GM18517 (cell line): ENCODE measurements around the gene NOP58.
"Not testable (repeated sequence)": the region's sequence is repeated elsewhere in the genome, so short reads cannot be mapped to it uniquely, and the experiment has no call there.

Experiments used
- ATAC-seq: cut with Tn5 transposase; IDR thresholded peaks from one replicate; pipeline ENCODE4 v1.9.1; 2021; ENCODE audit warnings: mild to moderate bottlenecking, moderate library complexity; ENCODE audit not compliant: unreplicated experiment

The NOP58 gene, protein sequence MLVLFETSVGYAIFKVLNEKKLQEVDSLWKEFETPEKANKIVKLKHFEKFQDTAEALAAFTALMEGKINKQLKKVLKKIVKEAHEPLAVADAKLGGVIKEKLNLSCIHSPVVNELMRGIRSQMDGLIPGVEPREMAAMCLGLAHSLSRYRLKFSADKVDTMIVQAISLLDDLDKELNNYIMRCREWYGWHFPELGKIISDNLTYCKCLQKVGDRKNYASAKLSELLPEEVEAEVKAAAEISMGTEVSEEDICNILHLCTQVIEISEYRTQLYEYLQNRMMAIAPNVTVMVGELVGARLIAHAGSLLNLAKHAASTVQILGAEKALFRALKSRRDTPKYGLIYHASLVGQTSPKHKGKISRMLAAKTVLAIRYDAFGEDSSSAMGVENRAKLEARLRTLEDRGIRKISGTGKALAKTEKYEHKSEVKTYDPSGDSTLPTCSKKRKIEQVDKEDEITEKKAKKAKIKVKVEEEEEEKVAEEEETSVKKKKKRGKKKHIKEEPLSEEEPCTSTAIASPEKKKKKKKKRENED

DNA sequence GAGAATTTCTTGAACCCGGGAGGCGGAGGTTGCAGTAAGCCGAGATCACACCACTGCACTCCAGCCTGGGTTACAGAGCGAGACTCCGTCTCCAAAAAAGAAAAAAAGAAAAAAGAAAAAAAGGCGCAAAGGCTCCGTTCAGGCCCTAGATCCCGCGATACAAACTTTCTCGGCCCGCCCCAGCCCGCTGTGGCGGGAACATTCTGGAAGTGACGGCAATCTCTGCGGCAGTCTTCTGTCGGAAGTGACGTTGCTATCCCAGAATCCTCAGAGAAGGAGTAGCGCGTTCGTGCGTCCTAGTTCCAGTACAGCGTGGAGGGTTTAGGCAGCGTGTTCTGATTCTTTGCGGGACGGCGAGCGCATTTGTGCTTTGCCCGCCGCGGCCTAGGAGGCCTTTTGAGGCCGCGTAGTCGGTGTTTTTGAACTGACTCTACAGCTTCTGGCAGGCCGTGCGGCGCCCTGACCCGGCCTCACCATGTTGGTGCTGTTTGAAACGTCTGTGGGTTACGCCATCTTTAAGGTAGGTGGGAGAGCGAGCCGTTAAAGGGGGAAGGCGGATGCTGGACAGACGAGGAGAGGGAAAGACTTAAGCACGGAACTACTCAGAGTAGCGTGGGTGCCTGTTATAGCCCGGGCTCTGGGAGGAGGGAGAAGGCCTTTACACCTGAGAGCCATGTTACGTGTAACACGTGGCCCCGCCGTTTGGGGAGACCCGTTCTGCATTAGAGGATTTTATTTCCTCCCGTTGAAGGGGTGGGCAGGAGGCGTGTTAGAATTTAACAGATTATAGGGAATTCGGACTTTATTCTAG lies at the start of gene NOP58:
NOP58 (plus strand) TSS at position 297 of the 811 bp plus-strand sequence; CDS start at position 476, 179 bp downstream.
- peak; percentile 81 for ATAC-seq

DNA sequence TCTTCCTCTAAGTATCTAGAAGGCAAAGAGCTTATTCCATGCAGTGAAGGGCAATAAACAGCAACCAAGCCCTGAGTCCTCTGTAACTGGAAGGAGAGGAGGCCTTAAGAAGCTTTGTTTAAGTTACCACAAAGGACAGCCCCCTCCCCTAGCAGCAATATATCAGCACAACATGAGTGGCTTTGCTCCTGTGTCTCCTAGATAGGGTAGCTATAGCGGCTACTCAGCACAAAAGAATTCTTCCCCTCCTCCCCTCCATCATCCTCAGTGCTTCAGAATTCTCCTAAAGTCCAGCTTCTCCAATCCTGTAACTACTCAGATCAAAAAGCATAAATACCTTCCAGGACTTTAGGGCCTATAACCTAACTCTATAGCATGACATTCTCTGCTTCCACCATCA lies 43.7 kb upstream of the NOP58 start:
- no peak for ATAC-seq

DNA sequence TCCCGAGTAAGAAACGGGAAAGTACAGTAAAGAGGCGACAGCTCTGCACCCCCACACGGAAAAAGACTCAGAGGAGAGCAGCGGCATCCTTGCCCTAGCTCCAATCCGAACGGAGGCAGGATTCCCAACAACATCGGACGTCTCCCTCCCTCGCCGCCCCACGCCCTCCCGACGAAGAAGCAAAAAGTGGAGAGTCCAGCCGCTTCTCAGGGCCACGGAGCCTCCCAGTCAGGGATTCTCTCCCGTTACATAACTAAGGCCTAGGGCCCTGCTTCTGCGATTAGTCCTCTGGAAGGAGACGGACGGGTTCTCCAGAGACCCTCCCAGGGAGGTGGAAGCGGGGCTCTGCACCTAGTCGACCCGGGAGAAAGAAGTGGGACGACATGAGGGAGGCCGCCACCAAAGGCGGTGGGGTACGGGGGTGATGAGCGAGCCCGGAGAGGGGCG lies 27.8 kb upstream of the NOP58 start:
- peak; percentile 40 for ATAC-seq

DNA sequence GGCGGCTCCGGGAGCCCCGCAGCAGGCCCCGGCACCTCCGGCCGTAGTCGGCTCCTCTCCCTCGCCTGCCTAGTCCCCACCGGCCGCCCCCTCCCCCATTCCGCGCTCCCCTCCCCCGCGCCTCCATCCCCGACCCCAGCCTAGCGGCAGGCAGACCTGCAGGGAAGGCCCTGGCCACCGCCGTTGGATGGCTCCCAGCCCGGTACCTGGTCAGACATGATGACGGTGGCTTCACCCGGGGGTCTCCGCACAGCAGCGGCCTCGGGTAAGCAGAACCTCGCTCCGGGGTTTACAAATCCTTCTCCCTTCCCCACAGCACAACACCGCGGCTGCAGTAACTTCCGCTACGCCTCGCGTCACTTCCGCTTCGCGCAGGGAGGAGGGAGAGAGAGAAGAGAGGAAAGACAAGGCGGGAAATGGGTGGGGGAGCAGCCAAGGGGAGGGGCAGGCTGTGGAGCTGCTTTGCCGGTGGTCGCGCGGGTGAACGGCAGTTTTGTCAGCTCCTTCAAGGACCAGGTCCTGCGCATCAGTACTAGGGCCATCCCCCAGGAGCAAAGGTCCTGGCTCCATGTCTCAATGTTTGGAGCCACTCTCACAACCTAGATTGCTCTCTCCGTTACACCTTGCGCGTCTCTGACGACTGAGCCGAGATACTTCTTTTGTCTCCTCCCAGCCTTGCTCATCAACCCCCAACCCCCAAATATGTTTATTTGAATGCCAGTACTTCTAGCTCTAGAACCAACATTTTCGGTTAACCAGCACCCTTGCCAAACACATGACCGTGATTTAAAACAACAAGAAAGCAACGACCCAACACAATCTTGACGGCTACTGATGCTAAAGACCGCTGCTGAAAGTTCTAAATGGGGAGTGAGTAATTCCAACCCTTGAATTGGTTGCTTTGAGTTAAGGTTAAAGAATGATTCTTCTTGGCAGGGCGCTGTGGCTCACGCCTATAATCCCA lies 27.0 kb upstream of the NOP58 start, which contains the start of gene SUMO1:
SUMO1 (minus strand) TSS at position 364 of the 964 bp plus-strand sequence; CDS start at position 218, 146 bp downstream.
- ATAC-seq, result peak; percentile 91

DNA sequence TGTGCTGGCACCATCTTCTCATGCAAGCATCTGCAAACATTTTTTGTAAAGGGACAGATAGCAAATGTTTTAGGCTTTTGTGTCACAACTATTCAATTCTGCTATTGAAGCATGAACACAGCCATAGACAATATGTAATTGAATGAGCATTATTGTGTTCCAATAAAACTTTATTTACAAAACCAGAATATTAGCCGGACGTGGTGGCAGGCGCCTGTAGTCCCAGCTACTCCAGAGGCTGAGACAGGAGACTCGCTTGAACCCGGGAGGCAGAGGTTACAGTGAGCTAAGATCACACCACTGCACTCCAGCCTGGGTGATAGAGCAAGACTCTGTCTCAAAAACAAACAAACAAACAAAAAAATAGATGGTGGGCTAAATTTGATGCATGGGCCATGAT lies 17.9 kb upstream of the NOP58 start:
- not testable (repeated sequence) for ATAC-seq

DNA sequence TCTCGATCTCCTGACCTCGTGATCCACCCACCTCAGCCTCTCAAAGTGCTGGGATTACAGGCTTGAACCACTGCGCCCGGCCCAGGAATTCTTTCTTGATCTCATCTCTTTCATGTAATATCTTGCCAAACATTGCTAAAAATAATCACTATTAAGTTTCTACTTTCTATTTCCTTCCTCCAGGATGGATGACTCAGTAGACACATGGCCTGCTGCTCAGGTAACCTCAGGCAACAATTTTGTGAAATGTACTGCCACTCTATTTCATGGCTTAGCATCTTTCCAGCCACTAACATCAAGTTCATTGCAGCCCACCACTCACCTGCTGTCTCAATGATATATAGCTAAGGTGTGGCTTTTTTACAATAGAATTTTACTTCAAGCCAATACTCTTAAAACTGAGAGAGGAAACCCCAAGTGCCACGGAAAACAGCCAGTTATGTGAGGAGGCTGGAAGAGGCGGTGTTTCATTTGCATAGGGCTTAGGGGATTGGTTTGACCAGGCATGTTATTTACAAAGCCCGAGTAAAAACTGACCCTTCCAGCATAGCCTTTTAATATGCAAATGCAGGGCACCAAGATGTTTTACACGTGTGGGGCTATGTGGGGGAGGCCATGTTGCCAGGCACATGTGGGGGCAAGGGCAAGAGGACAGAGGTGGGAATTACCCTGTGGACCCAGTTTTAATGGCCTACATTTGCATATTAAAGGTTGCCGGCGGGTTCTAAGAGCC lies 15.9 kb upstream of the NOP58 start:
- no peak for ATAC-seq

DNA sequence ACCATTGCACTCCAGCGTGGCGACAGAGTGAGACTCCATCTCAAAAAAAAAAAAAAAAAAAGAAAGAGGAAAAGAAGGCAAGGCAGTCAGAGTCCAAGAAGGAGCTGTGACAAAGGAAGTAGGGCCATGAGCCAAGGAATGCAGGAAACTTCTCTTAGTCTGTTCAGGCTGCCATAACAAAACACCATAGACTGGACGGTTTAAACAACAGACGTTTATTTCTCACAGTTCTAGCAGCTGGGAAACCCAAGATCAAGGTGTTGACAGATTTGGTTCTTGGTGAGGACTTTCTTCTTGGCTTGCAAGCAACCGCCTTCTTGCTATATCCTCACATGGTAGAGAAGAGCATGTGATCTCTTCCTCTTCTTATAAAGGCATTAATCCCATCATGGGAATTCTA lies 14.1 kb upstream of the NOP58 start:
- no peak for ATAC-seq

DNA sequence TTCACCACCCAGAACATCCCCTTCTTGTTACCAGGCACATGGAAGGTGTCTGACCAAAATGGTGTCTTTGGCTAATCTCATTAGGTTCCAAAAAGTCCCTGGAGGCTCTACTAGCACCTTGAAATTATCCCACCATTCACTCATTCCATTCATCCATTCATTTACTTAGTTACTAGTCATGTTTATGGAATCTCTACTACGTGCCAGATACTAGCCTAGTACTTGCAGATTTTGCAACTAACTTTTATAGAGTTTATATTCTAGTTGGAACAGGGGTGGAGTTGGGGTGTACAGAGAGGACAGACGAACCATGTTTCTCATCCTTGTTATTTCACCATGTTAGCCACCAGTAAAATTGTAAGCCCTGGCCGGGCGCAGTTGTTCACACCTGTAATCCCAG lies 4.0 kb upstream of the NOP58 start:
- ATAC-seq, result no peak

DNA sequence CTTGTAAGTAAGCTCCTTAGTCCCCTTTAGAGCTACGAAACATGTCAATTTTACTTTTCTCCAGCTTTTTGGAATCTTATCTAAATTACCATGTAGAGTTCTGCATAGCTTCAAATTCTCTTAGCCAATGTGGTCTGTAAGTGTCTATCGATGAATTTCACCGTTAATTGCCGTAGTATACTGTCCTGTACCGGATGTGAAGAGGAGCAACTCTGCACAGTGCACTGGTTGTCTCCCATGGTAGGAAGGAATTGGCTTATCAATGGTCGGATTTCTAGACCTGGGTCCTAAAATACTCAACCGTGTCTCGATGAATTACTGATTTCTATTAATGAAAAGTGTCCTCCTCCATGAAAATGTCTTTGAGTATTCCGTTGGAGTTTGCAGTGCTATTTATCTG lies 1.9 kb downstream of the NOP58 start:
- ATAC-seq, result no peak

DNA sequence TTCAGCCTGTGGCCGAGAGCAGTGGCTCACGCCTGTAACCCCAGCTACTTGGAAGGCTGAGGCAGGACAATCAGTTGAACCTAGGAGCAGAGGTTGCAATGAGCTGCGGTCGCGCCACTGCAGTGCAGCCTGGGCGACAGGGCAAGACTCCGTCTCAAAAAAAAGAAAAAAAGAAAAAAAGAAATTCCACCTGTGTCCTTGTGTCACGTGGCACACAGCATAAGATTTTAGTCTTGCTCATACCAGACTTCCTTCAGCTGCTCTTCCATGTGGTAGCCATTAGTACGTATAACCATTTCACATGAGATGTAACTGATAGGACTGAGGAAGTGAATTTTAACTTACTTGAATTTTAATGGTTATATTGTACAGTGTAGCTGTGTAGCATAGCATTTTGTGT lies 4.0 kb downstream of the NOP58 start:
- no peak for ATAC-seq

DNA sequence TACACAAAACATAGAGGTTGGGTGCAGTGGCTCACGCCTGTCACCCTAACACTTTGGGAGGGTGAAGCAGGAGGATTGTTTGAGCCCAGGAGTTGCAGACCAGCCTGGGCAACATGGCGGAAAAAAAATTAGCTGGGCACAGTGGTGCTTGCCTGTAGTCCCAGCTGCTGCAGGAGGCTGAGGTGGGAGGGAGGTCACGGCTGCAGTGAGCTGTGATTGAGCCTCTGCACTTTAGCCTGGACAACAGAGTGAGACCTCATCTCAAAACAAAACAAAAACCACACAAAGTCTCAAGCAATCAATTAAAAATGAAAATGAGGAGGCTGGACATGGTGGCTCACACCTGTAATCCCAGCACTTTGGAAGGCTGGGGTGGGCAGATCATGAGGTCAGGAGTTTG lies 4.9 kb downstream of the NOP58 start:
- ATAC-seq, result no peak

DNA sequence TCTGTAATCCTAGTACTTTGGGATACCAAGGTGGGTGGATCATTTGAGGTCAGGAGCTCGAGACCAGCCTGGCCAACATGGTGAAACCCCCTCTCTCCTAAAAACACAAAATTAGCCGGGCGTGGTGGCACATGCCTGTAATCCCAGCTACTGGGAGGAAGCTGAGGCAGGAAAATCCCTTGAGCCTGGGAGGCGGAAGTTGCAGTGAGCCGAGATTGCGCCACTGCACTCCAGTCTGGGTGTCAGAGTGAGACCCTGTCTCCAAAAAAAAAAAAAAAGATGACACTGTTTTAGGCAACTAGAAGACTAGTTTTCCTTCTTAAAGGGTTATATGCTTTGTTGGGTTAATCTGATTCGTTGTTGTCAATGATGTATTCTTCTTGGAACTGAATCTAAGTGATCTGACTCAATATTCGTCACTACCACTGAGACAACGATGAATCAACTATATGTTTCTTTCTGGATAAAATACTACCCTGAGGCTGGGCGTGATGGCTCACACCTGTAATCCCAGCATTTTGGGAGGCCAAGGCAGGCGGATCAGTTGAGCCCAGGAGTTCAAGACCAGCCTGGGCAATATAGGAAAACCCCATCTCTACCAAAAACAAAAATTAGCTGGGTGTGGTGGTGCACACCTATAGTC lies 10.6 kb downstream of the NOP58 start:
- ATAC-seq, result not testable (repeated sequence)

DNA sequence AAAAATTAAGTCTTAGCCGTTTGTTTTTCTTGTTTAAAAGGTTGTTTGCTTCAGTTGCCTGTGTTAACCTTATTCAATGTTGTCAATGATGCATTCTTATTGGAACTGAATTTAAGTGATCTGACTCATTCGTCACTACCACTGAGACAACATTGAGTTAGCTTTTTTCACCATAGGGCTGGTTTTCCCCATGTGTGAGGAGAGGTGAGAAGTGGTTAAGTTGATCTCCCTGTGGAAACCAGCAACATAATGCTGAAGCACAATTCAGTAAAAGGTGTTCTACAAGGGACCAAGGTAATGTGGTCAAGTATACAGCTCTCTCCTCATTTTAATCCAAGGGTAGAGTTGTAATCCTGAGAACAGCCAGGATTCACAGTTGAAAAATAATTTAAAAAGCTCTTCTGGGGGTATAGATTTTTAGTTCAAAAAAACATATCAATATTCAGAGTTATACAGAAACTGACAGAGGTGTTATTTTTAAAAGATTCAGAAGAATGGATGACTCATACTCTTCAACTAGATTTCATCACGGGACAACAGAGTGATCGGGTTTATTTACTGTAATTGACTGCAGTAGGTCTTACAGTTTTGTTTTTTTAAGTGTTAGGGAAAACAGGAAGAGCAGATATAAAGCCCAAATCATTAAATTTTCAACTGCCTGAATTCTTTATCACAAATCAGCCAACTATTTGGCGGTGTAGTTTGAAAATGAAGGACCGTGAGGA lies 12.6 kb downstream of the NOP58 start:
- no peak for ATAC-seq

DNA sequence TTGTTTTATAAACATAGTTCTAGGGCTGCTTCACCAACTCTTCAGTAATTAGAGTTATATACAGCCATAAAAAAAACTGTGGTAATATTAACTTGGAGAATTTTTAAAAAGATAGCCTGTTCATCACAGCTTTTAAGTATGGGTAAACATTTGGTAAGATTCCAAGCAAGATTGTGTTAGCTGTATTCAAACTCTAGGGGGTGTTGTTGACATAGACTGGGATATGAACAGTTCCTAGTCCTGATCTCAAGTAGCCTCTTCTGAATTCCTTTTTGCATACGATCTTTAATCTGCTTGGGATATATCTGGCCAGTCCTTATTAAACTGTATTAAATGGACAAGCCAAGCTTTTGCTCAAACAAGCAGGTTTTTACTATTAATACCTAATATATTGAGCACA lies 13.4 kb downstream of the NOP58 start:
- no peak for ATAC-seq

DNA sequence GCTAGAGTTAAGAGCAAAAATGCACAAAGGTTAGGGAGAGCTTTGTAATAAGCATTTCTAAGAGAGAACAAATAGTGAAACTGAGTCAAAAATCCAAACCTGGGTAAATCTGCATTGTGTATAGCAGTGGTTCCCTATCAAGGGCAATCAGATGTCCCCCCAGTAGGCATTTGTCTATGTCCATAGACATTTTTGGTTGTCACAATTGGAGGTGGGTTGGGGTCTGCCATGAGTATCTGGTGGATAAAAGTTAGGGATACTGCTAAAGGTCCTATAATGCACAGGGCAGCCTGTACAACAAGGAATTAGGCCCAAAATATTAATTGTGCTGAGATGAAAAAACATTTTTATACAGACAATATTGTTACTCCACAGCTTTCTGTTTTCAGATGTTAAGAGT lies 21.0 kb downstream of the NOP58 start:
- ATAC-seq, result no peak

DNA sequence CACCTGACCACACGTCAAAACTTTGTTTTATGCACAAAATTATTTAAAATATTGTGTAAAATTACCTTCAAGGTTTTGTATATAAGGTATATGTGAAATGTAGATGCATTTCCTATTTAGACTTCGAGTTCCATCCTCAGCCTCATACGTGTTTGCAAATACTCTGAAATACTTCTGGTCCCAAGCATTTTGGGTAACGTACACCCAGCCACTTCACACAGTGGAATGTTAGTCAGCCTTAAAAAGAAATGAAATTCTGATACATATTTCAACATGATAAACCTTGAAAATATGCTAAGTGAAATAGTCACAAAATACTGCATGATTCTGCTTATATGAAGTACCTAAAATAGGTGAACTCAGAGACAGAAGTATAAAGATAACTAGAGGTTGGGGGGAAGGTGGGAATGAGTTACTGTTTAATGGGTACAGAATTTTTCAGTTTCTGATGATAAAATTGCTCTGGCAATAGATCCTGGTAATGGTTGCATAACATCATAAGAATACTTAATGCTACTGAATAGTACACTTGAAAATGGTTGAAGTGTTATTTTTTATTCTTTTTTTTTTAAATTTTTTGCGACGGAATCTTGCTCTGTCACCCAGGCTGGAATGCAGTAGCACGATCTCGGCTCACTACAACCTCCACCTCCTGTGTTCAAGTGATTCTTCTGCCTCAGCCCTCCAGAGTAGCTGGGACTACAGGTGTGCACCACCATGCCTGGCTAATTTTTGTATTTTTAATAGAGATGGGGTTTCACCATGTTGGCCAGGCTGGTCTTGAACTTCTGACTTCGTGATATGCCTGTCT lies 24.0 kb downstream of the NOP58 start:
- no peak for ATAC-seq

DNA sequence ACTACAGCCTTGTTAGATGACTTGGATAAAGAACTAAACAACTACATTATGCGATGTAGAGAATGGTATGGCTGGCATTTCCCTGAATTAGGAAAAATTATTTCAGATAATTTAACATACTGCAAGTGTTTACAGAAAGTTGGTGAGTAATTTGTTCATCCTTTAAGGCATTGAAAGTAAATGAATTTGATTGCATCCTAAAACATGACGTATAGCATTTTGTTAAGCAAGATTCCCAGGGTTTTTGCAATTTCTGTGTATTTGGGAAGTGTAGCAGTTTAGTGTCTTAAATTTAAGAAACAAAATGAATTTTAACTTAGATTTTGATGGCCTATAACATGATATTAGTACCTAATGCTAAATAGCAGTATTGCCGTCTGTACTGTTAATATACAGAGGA lies 24.8 kb downstream of the NOP58 start:
- no peak for ATAC-seq

DNA sequence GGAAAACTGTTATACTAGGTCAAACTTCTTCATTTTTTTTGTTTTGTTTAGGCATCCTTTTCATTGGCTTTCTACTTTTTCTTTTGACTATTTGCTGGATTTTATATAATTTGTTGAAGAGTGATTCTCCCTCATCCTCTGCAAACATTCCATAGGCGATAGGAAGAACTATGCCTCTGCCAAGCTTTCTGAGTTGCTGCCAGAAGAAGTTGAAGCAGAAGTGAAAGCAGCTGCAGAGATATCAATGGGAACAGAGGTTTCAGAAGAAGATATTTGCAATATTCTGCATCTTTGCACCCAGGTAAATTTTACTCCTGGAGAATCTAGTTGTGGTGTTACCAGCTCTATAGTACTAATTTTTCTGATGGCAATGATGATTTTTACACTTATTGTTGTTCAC lies 25.4 kb downstream of the NOP58 start:
- ATAC-seq, result no peak
